Activated T-cell treated with anti-CD3 and anti-CD28 coated beads, Interleukin-2, amount 50 U/mL, for 1 hour (primary cell): Measurements from ENCODE around the gene JAKMIP1.

Experiments used
- DNase-seq: peaks from one replicate; pipeline ENCODE4 v3.0.0-alpha.2; 2020

Gene JAKMIP1

DNA sequence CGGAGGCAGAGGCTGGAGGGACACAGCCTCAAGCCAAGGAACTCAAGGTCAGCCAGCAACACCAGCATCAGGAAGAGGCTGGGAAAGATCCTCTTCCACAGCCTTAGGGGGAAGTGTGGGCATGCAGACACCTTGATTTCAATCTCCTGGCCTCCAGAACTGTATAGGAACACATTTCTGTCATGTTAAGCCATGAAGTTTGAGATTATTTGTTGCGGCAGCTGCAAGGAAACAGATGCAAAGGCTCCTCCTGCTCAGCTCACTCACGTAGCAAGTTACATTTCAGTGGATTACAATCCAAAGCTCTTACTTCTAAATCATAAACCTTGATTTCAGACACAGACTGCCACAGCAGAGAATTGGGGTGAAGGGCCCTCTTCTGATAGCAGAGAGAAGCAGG is 113.5 kb downstream of the JAKMIP1 start:
- no peak for DNase-seq

- DNase-seq, result no peak
Measured at GRCh38 chr4:6085691-6086628, 114.4 kb downstream of the JAKMIP1 start.

DNA sequence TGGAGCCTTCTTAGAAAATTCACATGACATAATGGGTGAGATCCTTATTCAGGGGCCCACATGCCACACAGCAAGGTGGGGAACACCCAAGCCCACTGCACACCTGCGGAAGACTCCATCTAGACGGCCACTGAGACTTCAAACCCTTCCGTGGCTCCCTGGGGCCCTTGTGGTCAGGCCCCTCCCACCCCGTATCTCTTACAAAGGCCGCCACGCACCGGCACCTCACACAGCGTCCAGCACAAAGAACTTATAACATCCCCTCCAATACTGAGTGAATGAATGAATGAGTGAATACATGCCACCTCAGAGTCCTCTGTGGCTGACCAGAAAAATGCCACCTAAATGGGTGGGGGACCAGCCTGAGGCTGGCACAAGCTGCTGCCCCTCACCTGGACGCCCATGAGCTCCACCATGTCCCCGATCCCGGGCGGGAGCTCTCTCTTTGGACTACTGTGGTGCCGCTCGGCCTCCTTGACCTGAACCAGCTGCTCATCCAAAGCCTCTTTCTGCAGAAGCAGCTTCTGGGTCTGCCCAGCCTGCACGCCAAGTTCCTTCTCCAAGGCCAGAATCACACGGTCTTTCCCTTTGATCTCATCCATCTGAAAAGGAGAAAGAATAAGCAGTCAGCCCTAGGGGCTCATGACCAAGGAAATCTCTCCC is 115.2 kb downstream of the JAKMIP1 start:
- DNase-seq, result no peak

- DNase-seq, result no peak
Measured at GRCh38 chr4:6079965-6080364, 120.4 kb downstream of the JAKMIP1 start.

DNA sequence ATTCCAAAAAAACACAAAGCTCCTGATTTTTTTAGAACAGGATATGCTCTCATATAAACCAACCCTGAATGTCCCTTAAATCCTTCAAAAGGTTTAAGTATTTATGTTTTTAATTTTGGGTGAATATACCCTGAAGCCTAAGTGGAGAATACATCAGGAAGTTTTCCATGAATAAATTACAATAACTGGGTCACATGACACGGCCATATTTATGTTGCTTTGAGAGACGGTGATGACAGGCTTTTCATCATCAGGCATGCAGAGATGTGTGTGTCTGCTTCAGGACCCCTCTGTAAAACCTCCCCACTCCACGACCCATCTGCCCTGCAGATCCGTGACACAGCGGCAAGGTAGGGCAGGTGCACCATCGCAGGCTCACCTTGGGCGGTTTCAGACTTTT is 121.8 kb downstream of the JAKMIP1 start:
- DNase-seq, result no peak

DNA sequence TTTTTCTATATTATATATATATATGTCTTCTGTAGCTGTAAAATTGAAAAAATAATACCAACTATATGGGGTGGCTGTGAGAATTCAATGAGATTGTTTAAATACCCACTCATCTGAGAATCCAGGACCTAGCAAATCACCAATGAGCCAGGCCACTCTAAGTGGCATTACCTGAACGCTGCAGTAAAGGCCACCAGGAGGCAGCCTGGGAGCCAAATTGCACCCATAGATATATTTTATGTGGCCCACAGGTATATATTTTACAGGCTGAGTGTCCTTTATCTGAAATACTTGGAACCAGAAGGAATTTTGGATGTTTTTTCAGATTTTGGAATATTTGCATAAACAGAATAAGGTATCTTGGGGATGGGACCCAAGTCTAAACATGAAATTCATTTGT is 124.0 kb downstream of the JAKMIP1 start:
- DNase-seq, result no peak

DNA sequence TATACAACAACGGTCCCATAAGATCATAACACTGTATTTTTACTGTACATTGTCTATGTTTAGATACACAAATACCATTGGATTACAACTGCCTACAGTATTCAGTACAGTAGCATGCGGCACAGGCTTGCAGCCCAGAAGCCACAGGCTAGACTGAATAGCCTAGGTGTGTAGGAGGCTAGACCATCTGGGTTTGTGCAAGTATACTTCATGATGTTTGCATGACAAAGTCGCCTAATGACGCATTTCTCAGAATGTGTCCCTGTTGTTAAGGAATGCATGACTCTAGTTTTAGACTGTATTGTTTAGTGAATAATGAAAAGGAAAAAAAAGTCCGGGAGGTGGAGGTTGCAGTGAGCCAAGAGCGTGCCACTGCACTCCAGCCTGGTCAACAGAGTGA is 125.6 kb downstream of the JAKMIP1 start:
- DNase-seq, result no peak

DNA sequence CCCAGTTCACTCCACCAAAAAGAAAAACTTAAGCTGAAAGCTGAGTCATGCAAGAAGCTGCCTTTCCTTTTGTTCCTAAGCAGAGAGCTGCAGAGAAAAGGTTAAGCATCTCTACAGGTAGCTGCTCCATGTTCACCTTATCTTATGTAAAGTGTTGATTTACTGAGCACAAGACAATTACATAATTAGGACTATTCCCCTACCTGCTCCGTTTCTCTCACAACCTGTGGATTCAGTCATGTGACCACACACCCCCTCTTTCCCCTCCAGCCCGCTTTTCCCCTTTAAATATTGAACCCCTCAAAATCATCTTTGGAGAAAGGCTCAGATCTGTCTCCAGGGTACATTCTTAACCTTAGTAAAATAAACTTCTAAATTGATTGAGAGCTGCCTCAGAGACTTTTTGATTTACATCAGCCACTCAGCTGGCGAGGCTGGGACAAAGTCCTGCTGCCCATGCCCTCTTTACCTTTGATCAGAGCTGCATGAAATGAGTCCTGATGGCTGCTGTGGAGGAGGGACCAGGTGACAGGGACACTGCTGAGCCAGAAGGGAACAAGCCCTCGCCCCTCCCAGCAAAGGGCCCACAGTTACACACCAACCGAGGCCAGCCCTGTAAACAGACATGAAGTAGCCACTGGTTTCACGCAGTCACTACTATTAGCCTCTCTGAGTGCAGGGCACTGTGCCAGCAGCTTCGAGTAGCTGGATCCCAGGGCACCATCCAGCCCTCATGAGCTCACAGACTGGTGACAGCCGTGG is 128.2 kb downstream of the JAKMIP1 start:
- DNase-seq, result no peak

DNA sequence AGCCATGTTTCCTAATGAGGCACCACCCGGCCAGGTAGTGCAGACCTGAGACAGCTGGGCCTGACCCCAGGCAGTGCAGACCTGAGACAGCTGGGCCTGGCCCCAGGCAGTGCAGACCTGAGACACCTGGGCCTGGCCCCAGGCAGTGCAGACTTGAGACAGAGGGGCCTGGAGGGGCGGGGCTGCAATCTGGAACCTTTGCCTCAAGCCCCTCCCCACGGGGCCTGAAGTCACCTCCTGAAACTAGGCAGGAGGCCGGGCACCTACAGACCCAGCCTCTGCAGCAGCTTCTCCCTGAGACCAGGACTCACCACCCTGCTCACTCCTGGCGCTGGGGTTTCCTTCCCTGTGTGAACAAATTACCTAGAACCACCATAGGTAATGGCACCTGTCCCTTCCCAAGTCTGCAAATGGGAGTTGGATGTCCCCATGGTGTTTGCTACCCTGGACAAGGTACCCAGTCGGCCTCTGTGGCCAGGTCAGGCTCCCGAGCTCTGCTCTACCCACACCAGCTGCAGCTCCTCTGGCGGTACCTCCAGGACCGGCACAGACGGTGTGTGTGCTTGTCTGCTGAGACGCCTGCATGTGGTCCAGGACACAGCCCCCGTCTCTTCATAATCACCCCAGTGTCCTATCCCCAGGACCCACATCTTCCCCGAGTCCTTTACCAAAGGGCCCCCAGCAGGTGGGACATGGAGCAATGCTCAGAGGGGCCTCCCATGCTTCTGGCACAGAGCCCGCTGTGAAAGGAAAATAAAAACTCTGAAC is 129.0 kb downstream of the JAKMIP1 start:
- no peak for DNase-seq

DNA sequence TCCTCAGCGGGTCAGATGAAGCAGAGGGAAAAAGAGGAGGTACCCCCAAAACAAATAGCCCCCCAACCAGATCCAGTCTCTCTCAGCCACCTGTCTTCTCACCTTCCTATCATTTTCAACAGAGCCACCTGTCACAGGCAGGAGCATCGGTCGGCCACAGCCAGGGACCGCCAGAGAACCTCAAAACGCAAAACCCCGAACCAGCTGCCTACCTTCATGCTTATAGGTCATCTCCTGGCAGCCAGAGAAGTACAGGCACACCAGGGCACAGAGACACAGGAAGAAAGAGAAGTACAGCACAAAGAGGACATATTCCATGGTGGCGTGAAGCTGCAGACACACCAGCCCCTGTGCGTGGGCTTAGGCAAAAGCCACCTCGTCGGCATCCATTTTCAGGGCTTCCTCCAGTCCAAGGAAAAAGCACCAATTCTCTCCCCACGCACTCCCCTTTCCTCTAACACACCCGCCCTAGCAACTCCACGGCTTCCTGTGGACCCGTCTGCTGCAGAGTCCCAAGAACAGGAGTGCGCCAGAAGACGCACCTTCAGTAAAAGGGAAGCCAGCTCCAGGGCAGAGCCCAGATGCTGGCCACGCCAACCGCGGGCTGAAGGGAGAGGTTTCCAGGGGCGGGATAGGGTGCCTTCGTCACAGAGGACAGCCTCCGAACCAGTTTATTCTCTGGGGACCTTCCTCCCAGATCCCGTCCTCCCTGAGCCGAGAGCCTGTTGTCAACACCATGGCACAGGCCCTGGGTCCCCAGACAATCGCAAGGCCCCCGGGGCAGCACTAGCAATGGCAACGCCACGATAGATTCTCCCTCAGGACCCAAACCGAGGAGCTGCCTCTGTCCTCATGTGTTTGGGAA is 130.3 kb downstream of the JAKMIP1 start:
- no peak for DNase-seq

- DNase-seq, result no peak
Measured at GRCh38 chr4:6068986-6069385, 131.4 kb downstream of the JAKMIP1 start.

- DNase-seq, result no peak
Measured at GRCh38 chr4:6065934-6066590, 134.3 kb downstream of the JAKMIP1 start.

- DNase-seq, result no peak
Measured at GRCh38 chr4:6065166-6065565, 135.2 kb downstream of the JAKMIP1 start.

GRCh38 chr4:6064383-6064782 is 136.0 kb downstream of the JAKMIP1 start:
- DNase-seq, result no peak

GRCh38 chr4:6063684-6064083 is 136.7 kb downstream of the JAKMIP1 start:
- no peak for DNase-seq

DNA sequence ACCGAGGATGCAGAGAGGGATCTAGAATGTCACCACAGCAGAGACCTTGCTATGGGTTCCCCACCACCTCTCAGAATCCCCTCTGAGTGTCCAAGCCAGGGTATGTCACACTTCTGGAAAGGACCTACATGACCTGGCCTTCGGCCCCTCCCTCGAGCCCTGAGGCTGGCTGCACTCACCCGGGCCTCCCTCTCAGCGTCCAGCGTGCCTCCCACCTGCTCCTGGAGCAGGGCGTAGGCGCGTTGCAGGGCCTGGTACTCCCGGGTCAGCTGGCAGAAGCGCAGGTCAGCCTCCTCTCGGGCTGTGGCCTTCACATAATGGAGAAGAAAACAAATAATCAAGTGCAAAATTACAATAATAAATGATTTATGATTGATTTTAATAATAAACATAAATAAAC is 138.2 kb downstream of the JAKMIP1 start:
- DNase-seq, result no peak

DNA sequence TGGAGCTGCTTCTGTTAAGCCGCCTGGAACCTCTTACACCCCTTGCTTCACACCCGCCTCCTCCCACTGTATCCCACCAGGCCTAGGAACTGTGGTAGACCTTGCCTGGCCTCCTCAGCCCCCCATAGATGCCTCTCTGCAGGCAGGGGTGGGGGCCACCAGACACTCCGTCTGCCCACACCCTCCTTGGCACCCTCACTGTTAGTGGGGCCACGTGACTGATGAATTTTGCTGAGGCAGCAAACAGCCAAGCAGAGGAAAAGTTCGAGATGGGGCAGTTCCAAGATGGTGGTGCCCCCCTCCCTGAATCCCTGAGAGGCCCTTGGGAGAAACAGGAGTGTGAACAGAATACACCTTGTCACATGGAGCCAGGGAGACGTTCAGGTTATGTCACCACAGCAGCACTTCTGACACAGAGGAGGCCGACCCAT is 141.0 kb downstream of the JAKMIP1 start:
- DNase-seq, result no peak

DNA sequence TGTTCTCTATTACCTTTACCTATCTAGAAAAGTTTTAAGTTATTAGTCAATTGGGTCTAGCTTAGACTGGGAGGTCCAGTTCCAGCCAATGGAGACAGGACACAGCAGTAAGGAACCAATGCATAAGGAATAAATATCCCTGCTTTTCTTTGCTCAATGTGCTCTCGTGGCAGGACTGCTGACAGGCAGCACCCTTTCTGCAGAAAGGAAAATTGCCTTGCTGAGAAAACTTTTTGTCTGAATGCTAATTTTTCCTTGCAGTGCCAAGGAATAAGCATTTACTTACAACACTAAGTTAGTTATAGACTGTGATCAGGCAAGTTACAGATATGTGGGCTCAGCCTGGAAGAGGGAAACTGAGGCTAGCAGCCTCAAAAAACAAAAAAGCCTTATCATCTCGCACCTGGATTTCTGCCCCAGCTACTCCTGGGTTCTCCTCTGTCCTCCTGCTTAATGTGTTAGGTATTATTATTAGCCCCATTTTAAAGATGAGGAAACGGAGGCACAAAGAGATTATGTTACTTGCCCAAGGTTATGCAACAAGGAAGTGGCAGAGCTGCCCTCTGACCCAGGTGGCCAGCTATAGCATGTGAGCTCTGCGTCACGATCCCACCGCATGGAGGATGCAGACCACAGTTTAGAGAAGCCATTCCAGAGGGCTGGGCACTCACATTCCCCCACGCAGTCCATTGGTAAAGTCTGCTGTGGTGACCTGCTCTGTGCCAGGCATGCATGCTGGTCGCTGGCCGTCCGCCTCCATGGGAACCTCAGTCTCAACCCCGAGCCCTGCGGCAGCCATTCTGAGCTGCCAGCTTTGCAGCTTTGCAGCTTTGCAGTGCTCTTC is 141.6 kb downstream of the JAKMIP1 start:
- DNase-seq, result no peak

DNA sequence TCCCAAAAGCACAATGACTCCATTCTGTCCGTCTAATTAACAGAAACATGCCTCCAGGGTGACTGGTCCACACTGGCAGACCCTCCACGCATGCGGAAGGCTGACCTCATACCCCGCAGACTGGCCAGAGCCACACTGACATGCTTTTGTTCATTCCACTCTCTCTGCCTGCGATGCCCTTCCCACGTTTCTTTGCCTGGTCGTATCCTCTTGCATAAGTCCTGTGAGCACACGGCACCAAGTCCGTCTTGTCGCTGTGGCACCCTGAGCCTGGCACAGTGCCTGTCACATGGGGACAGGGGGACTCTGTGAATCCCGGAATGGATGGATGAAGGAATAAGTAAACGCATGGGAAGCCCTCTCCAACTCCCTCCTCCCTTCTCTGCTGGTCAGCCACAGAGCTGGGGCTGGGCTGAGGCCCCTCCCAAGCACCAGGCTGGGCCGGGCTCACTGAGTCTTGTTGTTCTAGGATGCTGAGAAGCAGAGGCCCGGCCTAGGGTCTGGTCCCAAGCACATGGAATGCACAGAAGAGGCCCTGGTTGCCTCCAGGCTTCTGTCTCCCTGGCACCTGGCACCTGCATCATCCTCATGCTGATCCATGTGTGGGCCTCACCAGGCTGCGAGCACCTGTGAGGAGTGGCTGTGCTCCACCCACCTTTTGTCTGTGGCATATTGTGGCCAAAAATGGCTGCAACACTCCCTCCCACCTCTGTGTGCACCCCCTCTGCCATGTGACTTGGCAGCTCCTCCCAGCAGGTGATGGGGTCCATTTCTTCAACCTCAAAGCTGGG is 143.2 kb downstream of the JAKMIP1 start:
- no peak for DNase-seq
